SH-SY5Y (cell line): ENCODE results near the gene TCP11.

ENCODE experiments used
- GATA2 ChIP-seq: IDR thresholded peaks from 2 replicates; pipeline ENCODE4 v1.6.1; 2011; ENCODE audit warnings: mild to moderate bottlenecking, low read depth, low read length
- GATA3 ChIP-seq: IDR thresholded peaks from 2 replicates; pipeline ENCODE4 v1.6.1; 2011; ENCODE audit warnings: low read depth, mild to moderate bottlenecking, low read length, moderate library complexity

- TF ChIP-seq GATA2 (no peak), GATA3 (no peak)
Measured at GRCh38 chr6:35188886-35189285, 47.7 kb upstream of the TCP11 start.
